Measurements from ENCODE around the gene TRIP11.

- TF ChIP-seq TAF1 (IDR thresholded peaks at IDR 0.05; ENCODE audit: low read depth) (no peak), TEAD4 (IDR thresholded peaks at IDR 0.05) (no peak), EP300 (IDR thresholded peaks at IDR 0.05; ENCODE audit: borderline replicate concordance) (no peak), RAD21 (IDR thresholded peaks at IDR 0.05; ENCODE audit: low read depth) (no peak), TCF12 (IDR thresholded peaks at IDR 0.05; ENCODE audit: low read depth) (no peak), ZBTB7A (IDR thresholded peaks at IDR 0.05; ENCODE audit: low read depth) (no peak), EGR1 (IDR thresholded peaks at IDR 0.05) (no peak), CEBPB (IDR thresholded peaks at IDR 0.05) (no peak), REST (IDR thresholded peaks at IDR 0.05; ENCODE audit: low read depth) (no peak), YY1 (IDR thresholded peaks at IDR 0.05; ENCODE audit: low read depth) (no peak)
Measured at GRCh38 chr14:91940209-91940608, 99.7 kb downstream of the TRIP11 start.

Measured in Ishikawa (cell line).